Activated naive CD4-positive, alpha-beta T cell treated with anti-CD3 and anti-CD28 coated beads for 36 hours (primary cell): ENCODE results near the gene IQCK. TPM values are rescaled to one million over a fixed set of nuclear protein-coding genes. Genes with fewer than 3 reads are reported as not detected.

Source experiments
- CTCF ChIA-PET: fragments of 350-600 bp; sonication (Branson Sonifier 250); formaldehyde crosslinking; loops from one replicate; lab custom pipeline; 2021; ENCODE audit warnings: antibody characterized with exemption; lab: Charles Lee
- DNase-seq: peaks from one replicate; pipeline ENCODE4 v3.0.0-alpha.2; 2020
- H3K27ac Mint-ChIP-seq: one replicate; pipeline ENCODE4 v1.8.0; 2021; ENCODE audit warnings: mild to moderate bottlenecking, mixed read lengths
- H3K27me3 Mint-ChIP-seq: one replicate; pipeline ENCODE4 v1.8.0; 2021; ENCODE audit warnings: low read depth, mixed read lengths
- H3K36me3 Mint-ChIP-seq: one replicate; pipeline ENCODE4 v1.8.0; 2021; ENCODE audit warnings: low read depth, mixed read lengths
- H3K4me1 Mint-ChIP-seq: one replicate; pipeline ENCODE4 v1.8.0; 2021; ENCODE audit warnings: low read depth, mixed read lengths
- H3K4me3 Mint-ChIP-seq: one replicate; pipeline ENCODE4 v1.8.0; 2021; ENCODE audit warnings: mild to moderate bottlenecking, moderate library complexity, mixed read lengths
- H3K9me3 Mint-ChIP-seq: one replicate; pipeline ENCODE4 v1.8.0; 2021; ENCODE audit warnings: mixed read lengths
- intact Hi-C: fragments of 100-400 bp; cut with micrococcal nuclease; formaldehyde crosslinking; loops from one replicate; pipeline ENCODE4 v1.15.1; 2023
- total RNA-seq, 2 experiments: library from RNA; stranded (reverse); gene quantifications; one replicate each; pipeline ENCODE4 v1.2.3, GENCODE V29; 2021

IQCK gene
- total RNA-seq, 2 experiments from 2014 or later: 2.8 to 3.9 TPM

- no peaks in the 10 kb centered on the region for H3K4me1 Mint-ChIP-seq
- no peaks in the 10 kb centered on the region for H3K27me3 Mint-ChIP-seq
- no peak overlapping the region for H3K4me3 Mint-ChIP-seq
- H3K36me3 Mint-ChIP-seq: no peaks in the 10 kb centered on the region
- H3K9me3 Mint-ChIP-seq: no peaks in the 10 kb centered on the region
- no peak for DNase-seq
- intact Hi-C loops: no loop called here
- H3K27ac Mint-ChIP-seq: no peak overlapping the region
- CTCF ChIA-PET: no interaction called here
Observed at GRCh38 chr16:19824216-19824615, 106.1 kb downstream of the IQCK start.

- CTCF ChIA-PET: interaction anchor here (0.9 kb wide), 1 partner anchor 230 kb away, joined by 3 read pairs; no protein-coding TSS in a partner anchor
- DNase-seq: no peak
- intact Hi-C loops: no loop called here
- no peaks in the 10 kb centered on the region for H3K36me3 Mint-ChIP-seq
- H3K4me3 Mint-ChIP-seq: no peak overlapping the region
- no peak overlapping the region for H3K27ac Mint-ChIP-seq
- no peaks in the 10 kb centered on the region for H3K27me3 Mint-ChIP-seq
- H3K4me1 Mint-ChIP-seq: no peaks in the 10 kb centered on the region
- no peaks in the 10 kb centered on the region for H3K9me3 Mint-ChIP-seq
Observed at GRCh38 chr16:19829844-19830692, 112.0 kb downstream of the IQCK start.

- H3K9me3 Mint-ChIP-seq: no peaks in the 10 kb centered on the region
- H3K4me1 Mint-ChIP-seq: no peaks in the 10 kb centered on the region
- no peak overlapping the region for H3K4me3 Mint-ChIP-seq
- intact Hi-C loops: no loop called here
- no peaks in the 10 kb centered on the region for H3K36me3 Mint-ChIP-seq
- H3K27ac Mint-ChIP-seq: no peak overlapping the region
- CTCF ChIA-PET: interaction anchor here (0.9 kb wide), 1 partner anchor 231 kb away, joined by 3 read pairs; no protein-coding TSS in a partner anchor
- no peaks in the 10 kb centered on the region for H3K27me3 Mint-ChIP-seq
- no peak for DNase-seq
Observed at GRCh38 chr16:19830902-19831560, 113.0 kb downstream of the IQCK start.

GRCh38 chr16:19831678-19832077, 113.6 kb downstream of the IQCK start:
- Mint-ChIP-seq H3K36me3 (no peaks in the 10 kb centered on the region), H3K4me1 (no peaks in the 10 kb centered on the region), H3K4me3 (no peak overlapping the region), H3K27me3 (no peaks in the 10 kb centered on the region), H3K27ac (no peak overlapping the region), H3K9me3 (no peaks in the 10 kb centered on the region)
- no peak for DNase-seq
- CTCF ChIA-PET: no interaction called here
- intact Hi-C loops: no loop called here

- intact Hi-C loops: no loop called here
- Mint-ChIP-seq H3K9me3 (no peaks in the 10 kb centered on the region), H3K36me3 (no peaks in the 10 kb centered on the region), H3K4me1 (no peaks in the 10 kb centered on the region), H3K27me3 (no peaks in the 10 kb centered on the region), H3K4me3 (no peak overlapping the region), H3K27ac (no peak overlapping the region)
- DNase-seq: no peak
- CTCF ChIA-PET: no interaction called here
Observed at GRCh38 chr16:19833176-19833575, 115.1 kb downstream of the IQCK start.

GRCh38 chr16:19833581-19833980, 115.5 kb downstream of the IQCK start:
- Mint-ChIP-seq H3K9me3 (no peaks in the 10 kb centered on the region), H3K27me3 (no peaks in the 10 kb centered on the region), H3K4me3 (no peak overlapping the region), H3K36me3 (no peaks in the 10 kb centered on the region), H3K4me1 (no peaks in the 10 kb centered on the region), H3K27ac (no peak overlapping the region)
- CTCF ChIA-PET: no interaction called here
- intact Hi-C loops: no loop called here
- no peak for DNase-seq

- Mint-ChIP-seq H3K9me3 (no peaks in the 10 kb centered on the region), H3K27ac (no peak overlapping the region), H3K4me3 (no peak overlapping the region), H3K27me3 (no peaks in the 10 kb centered on the region), H3K4me1 (no peaks in the 10 kb centered on the region), H3K36me3 (no peaks in the 10 kb centered on the region)
- CTCF ChIA-PET: no interaction called here
- DNase-seq: no peak
- intact Hi-C loops: no loop called here
Observed at GRCh38 chr16:19835196-19835595, 117.1 kb downstream of the IQCK start.

- Mint-ChIP-seq H3K9me3 (no peaks in the 10 kb centered on the region), H3K27ac (no peak overlapping the region)
- CTCF ChIA-PET: no interaction called here
Observed at GRCh38 chr16:19835968-19836421, 117.9 kb downstream of the IQCK start.

GRCh38 chr16:19837331-19837980, 119.4 kb downstream of the IQCK start:
- no peaks in the 10 kb centered on the region for H3K36me3 Mint-ChIP-seq
- no peak overlapping the region for H3K27ac Mint-ChIP-seq
- intact Hi-C loops: no loop called here
- no peak overlapping the region for H3K4me3 Mint-ChIP-seq
- no peak for DNase-seq
- no peaks in the 10 kb centered on the region for H3K9me3 Mint-ChIP-seq
- H3K4me1 Mint-ChIP-seq: no peaks in the 10 kb centered on the region
- CTCF ChIA-PET: interaction anchor here (0.6 kb wide), 1 partner anchor 335 kb away, joined by 4 read pairs; no protein-coding TSS in a partner anchor
- H3K27me3 Mint-ChIP-seq: no peaks in the 10 kb centered on the region

More at GRCh38 chr16:19835968-19836421, 117.9 kb downstream of the IQCK start:
- intact Hi-C loops: no loop called here
- no peaks in the 10 kb centered on the region for H3K27me3 Mint-ChIP-seq
- no peaks in the 10 kb centered on the region for H3K36me3 Mint-ChIP-seq
- H3K4me3 Mint-ChIP-seq: no peak overlapping the region
- DNase-seq: no peak
- H3K4me1 Mint-ChIP-seq: no peaks in the 10 kb centered on the region

GRCh38 chr16:19837984-19838707, 120.1 kb downstream of the IQCK start:
- no peak overlapping the region for H3K4me3 Mint-ChIP-seq
- no peaks in the 10 kb centered on the region for H3K4me1 Mint-ChIP-seq
- H3K9me3 Mint-ChIP-seq: no peaks in the 10 kb centered on the region
- no peak overlapping the region for H3K27ac Mint-ChIP-seq
- no peaks in the 10 kb centered on the region for H3K27me3 Mint-ChIP-seq
- no peaks in the 10 kb centered on the region for H3K36me3 Mint-ChIP-seq
- intact Hi-C loops: no loop called here
- no peak for DNase-seq
- CTCF ChIA-PET: no interaction called here

- CTCF ChIA-PET: no interaction called here
Observed at GRCh38 chr16:19840524-19841110, 122.5 kb downstream of the IQCK start.

GRCh38 chr16:19841184-19841583, 123.1 kb downstream of the IQCK start:
- DNase-seq: no peak
- intact Hi-C loops: no loop called here
- Mint-ChIP-seq H3K4me3 (no peak overlapping the region), H3K9me3 (no peaks in the 10 kb centered on the region), H3K4me1 (no peaks in the 10 kb centered on the region), H3K36me3 (no peaks in the 10 kb centered on the region), H3K27me3 (no peaks in the 10 kb centered on the region), H3K27ac (no peak overlapping the region)
- CTCF ChIA-PET: no interaction called here

More at GRCh38 chr16:19840524-19841110, 122.5 kb downstream of the IQCK start:
- no peak overlapping the region for H3K27ac Mint-ChIP-seq
- intact Hi-C loops: no loop called here
- H3K27me3 Mint-ChIP-seq: no peaks in the 10 kb centered on the region
- no peak for DNase-seq
- H3K4me1 Mint-ChIP-seq: no peaks in the 10 kb centered on the region
- no peak overlapping the region for H3K4me3 Mint-ChIP-seq
- no peaks in the 10 kb centered on the region for H3K9me3 Mint-ChIP-seq
- H3K36me3 Mint-ChIP-seq: no peaks in the 10 kb centered on the region
